Femur (tissue), 1 donor: ENCODE measurements around the gene TRAM2.
"Not testable (repeated sequence)": the region's sequence is repeated elsewhere in the genome, so short reads cannot be mapped to it uniquely, and the experiment has no call there.

Experiments
- DNase-seq: peaks from one replicate; pipeline ENCODE4 v3.0.0-alpha.2; 2017

The TRAM2 gene

GRCh38 chr6:52474173-52474572 lies 102.7 kb downstream of the TRAM2 start:
- DNase-seq = no peak

GRCh38 chr6:52461194-52461593 lies 115.7 kb downstream of the TRAM2 start:
- not testable (repeated sequence) for DNase-seq

- no peak for DNase-seq
Observed at GRCh38 chr6:52457096-52457495, 119.8 kb downstream of the TRAM2 start.

GRCh38 chr6:52454556-52454955 lies 122.3 kb downstream of the TRAM2 start:
- no peak for DNase-seq
